B cell (primary cell): ENCODE data around the gene GPHB5.

Experiments
- EZH2 ChIP-seq: IDR thresholded peaks from 2 replicates; pipeline ENCODE4 v1.6.1; 2012; ENCODE audit warnings: borderline replicate concordance, low read depth, mild to moderate bottlenecking, moderate library complexity, low read length; ENCODE audit not compliant: insufficient read depth, poor library complexity, severe bottlenecking
- TF ChIP-seq, protein P1 (sequence below): fragments of 200-600 bp; IDR thresholded peaks from one replicate; pipeline ENCODE4 v1.8.0; 2022; ENCODE audit warnings: antibody characterized with exemption, mild to moderate bottlenecking

DNA sequence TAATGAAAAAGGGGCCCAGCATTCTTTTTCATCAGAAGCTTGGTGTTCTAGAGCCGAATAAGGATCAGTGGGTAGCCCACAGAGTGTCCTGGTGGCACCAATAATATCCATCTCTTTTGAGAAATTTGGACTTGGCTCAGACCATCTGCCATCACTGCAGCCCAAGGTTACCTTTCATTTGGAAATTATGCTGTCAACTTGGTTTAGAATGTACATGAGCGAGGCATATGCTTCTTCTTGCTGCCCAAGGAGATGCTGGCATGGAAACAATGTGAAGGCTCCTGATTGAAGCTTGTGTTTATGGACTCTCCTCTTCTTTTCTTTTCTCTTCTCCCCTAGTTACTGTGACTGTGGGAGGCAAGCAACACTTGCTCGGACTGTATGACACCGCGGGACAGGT lies 50.0 kb downstream of the GPHB5 start:
- TF ChIP-seq, protein P1, sequence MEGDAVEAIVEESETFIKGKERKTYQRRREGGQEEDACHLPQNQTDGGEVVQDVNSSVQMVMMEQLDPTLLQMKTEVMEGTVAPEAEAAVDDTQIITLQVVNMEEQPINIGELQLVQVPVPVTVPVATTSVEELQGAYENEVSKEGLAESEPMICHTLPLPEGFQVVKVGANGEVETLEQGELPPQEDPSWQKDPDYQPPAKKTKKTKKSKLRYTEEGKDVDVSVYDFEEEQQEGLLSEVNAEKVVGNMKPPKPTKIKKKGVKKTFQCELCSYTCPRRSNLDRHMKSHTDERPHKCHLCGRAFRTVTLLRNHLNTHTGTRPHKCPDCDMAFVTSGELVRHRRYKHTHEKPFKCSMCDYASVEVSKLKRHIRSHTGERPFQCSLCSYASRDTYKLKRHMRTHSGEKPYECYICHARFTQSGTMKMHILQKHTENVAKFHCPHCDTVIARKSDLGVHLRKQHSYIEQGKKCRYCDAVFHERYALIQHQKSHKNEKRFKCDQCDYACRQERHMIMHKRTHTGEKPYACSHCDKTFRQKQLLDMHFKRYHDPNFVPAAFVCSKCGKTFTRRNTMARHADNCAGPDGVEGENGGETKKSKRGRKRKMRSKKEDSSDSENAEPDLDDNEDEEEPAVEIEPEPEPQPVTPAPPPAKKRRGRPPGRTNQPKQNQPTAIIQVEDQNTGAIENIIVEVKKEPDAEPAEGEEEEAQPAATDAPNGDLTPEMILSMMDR: no peak
- no peak for TF ChIP-seq EZH2
